Activated CD8-positive, alpha-beta memory T cell treated with anti-CD3 and anti-CD28 coated beads, Interleukin-2, amount 50 U/mL, for 24 hours (primary cell): ENCODE results near the gene ASB1.

Experiments used
- DNase-seq: peaks from one replicate; pipeline ENCODE4 v3.0.0-alpha.2; 2020; ENCODE audit errors: extremely low read depth

ASB1 gene

GRCh38 chr2:238444242-238444641 lies 17.5 kb downstream of the ASB1 start:
- DNase-seq: no peak

- DNase-seq: no peak
These were observed 18.9 kb downstream of the ASB1 start for GRCh38 chr2:238445409-238446190.

- no peak for DNase-seq
These were observed 19.6 kb downstream of the ASB1 start for GRCh38 chr2:238446371-238446770.

GRCh38 chr2:238448031-238448955 lies 21.6 kb downstream of the ASB1 start:
- DNase-seq: no peak

GRCh38 chr2:238449241-238449640 lies 22.5 kb downstream of the ASB1 start:
- no peak for DNase-seq

- no peak for DNase-seq
These were observed 23.2 kb downstream of the ASB1 start for GRCh38 chr2:238449909-238450417.

GRCh38 chr2:238450440-238450861 lies 23.7 kb downstream of the ASB1 start:
- no peak for DNase-seq

- DNase-seq: no peak
These were observed 27.1 kb downstream of the ASB1 start for GRCh38 chr2:238453842-238454241.

GRCh38 chr2:238456449-238456848 lies 29.7 kb downstream of the ASB1 start:
- DNase-seq: no peak

- no peak for DNase-seq
These were observed 30.5 kb downstream of the ASB1 start for GRCh38 chr2:238456970-238457926.

- DNase-seq: no peak
These were observed 31.2 kb downstream of the ASB1 start for GRCh38 chr2:238457927-238458324.

GRCh38 chr2:238458651-238459050 lies 31.9 kb downstream of the ASB1 start:
- no peak for DNase-seq

- DNase-seq: no peak
These were observed 32.4 kb downstream of the ASB1 start for GRCh38 chr2:238459081-238459629.

GRCh38 chr2:238461051-238461450 lies 34.3 kb downstream of the ASB1 start:
- no peak for DNase-seq

- no peak for DNase-seq
These were observed 34.8 kb downstream of the ASB1 start for GRCh38 chr2:238461491-238461890.

GRCh38 chr2:238461916-238462315 lies 35.2 kb downstream of the ASB1 start:
- no peak for DNase-seq

- no peak for DNase-seq
These were observed 36.2 kb downstream of the ASB1 start for GRCh38 chr2:238462782-238463396.

GRCh38 chr2:238464389-238464788 lies 37.7 kb downstream of the ASB1 start:
- no peak for DNase-seq

GRCh38 chr2:238465487-238466242 lies 38.9 kb downstream of the ASB1 start:
- no peak for DNase-seq

GRCh38 chr2:238466243-238466756 lies 39.6 kb downstream of the ASB1 start:
- DNase-seq: no peak
